Hepatocyte (in vitro differentiated cells): Measurements from ENCODE around the gene AMIGO1. TPM values are rescaled to one million over a fixed set of nuclear protein-coding genes. Genes with fewer than 3 reads are reported as not detected.

ENCODE experiments used
- DNase-seq: peaks from one replicate; pipeline ENCODE4 v3.0.0-alpha.2; 2016; ENCODE audit warnings: low spot score
- H2AFZ ChIP-seq: fragments of 200-600 bp; sonication (generic); 2 replicates; pipeline ENCODE4 v1.6.0; 2016; ENCODE audit warnings: antibody characterized with exemption, mild to moderate bottlenecking
- H3K27ac ChIP-seq: fragments of 200-600 bp; sonication (generic); 2 replicates; pipeline ENCODE4 v1.5.1; 2016; ENCODE audit warnings: mild to moderate bottlenecking
- H3K27me3 ChIP-seq: fragments of 200-600 bp; sonication (generic); 2 replicates; pipeline ENCODE4 v1.6.1; 2016
- H3K36me3 ChIP-seq: fragments of 200-600 bp; sonication (generic); replicated peaks from 2 replicates; pipeline ENCODE4 v1.5.1; 2016; ENCODE audit warnings: low read depth; ENCODE audit not compliant: insufficient read depth
- H3K4me1 ChIP-seq: fragments of 200-600 bp; sonication (generic); 2 replicates; pipeline ENCODE4 v1.5.1; 2016; ENCODE audit warnings: mild to moderate bottlenecking, moderate library complexity; ENCODE audit not compliant: insufficient read depth
- H3K4me2 ChIP-seq: fragments of 200-600 bp; sonication (generic); 2 replicates; pipeline ENCODE4 v1.6.0; 2016
- H3K4me3 ChIP-seq: fragments of 200-600 bp; sonication (generic); 2 replicates; pipeline ENCODE4 v1.5.1; 2016; ENCODE audit warnings: mild to moderate bottlenecking
- H3K79me2 ChIP-seq: fragments of 200-600 bp; sonication (generic); 2 replicates; pipeline ENCODE4 v1.6.0; 2017; ENCODE audit warnings: mild to moderate bottlenecking
- H3K9me2 ChIP-seq: fragments of 200-600 bp; sonication (generic); replicated peaks from 2 replicates; pipeline ENCODE4 v1.6.0; 2017; ENCODE audit warnings: mild to moderate bottlenecking; ENCODE audit not compliant: insufficient read depth
- H3K9me3 ChIP-seq: fragments of 200-600 bp; sonication (generic); 2 replicates; pipeline ENCODE4 v1.5.1; 2016; ENCODE audit warnings: low read depth, mild to moderate bottlenecking
- H4K20me1 ChIP-seq: fragments of 200-600 bp; sonication (generic); 2 replicates; pipeline ENCODE4 v1.6.0; 2016; ENCODE audit warnings: mild to moderate bottlenecking; ENCODE audit not compliant: insufficient read depth, poor library complexity, severe bottlenecking
- CTCF ChIP-seq: fragments of 200-600 bp; sonication (generic); IDR thresholded peaks from 2 replicates; pipeline ENCODE4 v1.5.1; 2016; ENCODE audit warnings: antibody characterized with exemption, mild to moderate bottlenecking; ENCODE audit not compliant: poor library complexity
- EZH2 ChIP-seq: fragments of 200-600 bp; sonication (generic); IDR thresholded peaks from 2 replicates; pipeline ENCODE4 v1.6.1; 2016; ENCODE audit warnings: antibody characterized with exemption, mild to moderate bottlenecking, borderline replicate concordance
- EZH2phosphoT487 ChIP-seq: fragments of 200-600 bp; sonication (generic); IDR thresholded peaks from one replicate; pipeline ENCODE4 v1.6.1; 2018; ENCODE audit warnings: antibody characterized with exemption, mild to moderate bottlenecking, low read depth, moderate library complexity; ENCODE audit not compliant: unreplicated experiment, severe bottlenecking
- WGBS: methylation state at CpG from one replicate; pipeline ENCODE4 v1.1.6; 2016; ENCODE audit warnings: low lambda C conversion rate; ENCODE audit errors: missing lambda C conversion rate; 5-methylcytosine and 5-hydroxymethylcytosine counted together
- polyA plus RNA-seq: library from polyadenylated mRNA; unstranded; fragments of >200 nt; fragmentation: Nextera tagmentation; extraction: Ambion mirVana; gene quantifications from 2 replicates; pipeline ENCODE4 v1.2.1, GENCODE V29; 2016
- total RNA-seq: library from RNA; depleted of rRNA; stranded (reverse); fragments of >200 nt; gene quantifications from 2 replicates; pipeline ENCODE4 v1.2.3, GENCODE V29; 2014

Gene AMIGO1
- total and polyA plus RNA-seq, 2 experiments from 2014 or later: 2.0 to 4.1 TPM

GRCh38 chr1:109530457-109531087, 21.0 kb upstream of the AMIGO1 start:
- no peaks in the 10 kb centered on the region for H3K9me2 ChIP-seq
- H3K4me2 ChIP-seq: no peak overlapping the region
- no peaks in the 10 kb centered on the region for H3K27me3 ChIP-seq
- WGBS: 77% methylated on average over 13 of the region's 13 CpGs
- no peaks in the 10 kb centered on the region for H3K9me3 ChIP-seq
- no peak overlapping the region for H3K27ac ChIP-seq
- TF ChIP-seq EZH2phosphoT487 (no peak), EZH2 (no peak), CTCF (no peak)
- H3K4me3 ChIP-seq: no peak overlapping the region
- H3K79me2 ChIP-seq: no peaks in the 10 kb centered on the region
- no peak overlapping the region for H2AFZ ChIP-seq
- no peaks in the 10 kb centered on the region for H4K20me1 ChIP-seq
- H3K4me1 ChIP-seq: peaks cover 4% of the 10 kb centered on the region
- no peak for DNase-seq
- H3K36me3 ChIP-seq: no peaks in the 10 kb centered on the region

- no peaks in the 10 kb centered on the region for H3K27me3 ChIP-seq
- no peak for DNase-seq
- H3K9me2 ChIP-seq: no peaks in the 10 kb centered on the region
- no peaks in the 10 kb centered on the region for H3K79me2 ChIP-seq
- WGBS: 69% methylated on average over 8 of the region's 8 CpGs
- H3K4me1 ChIP-seq: peaks cover 4% of the 10 kb centered on the region
- H3K4me3 ChIP-seq: no peak overlapping the region
- no peaks in the 10 kb centered on the region for H3K9me3 ChIP-seq
- no peak overlapping the region for H3K27ac ChIP-seq
- H3K36me3 ChIP-seq: no peaks in the 10 kb centered on the region
- H4K20me1 ChIP-seq: no peaks in the 10 kb centered on the region
- H2AFZ ChIP-seq: no peak overlapping the region
- no peak for TF ChIP-seq CTCF
- no peak for TF ChIP-seq EZH2phosphoT487
- no peak for TF ChIP-seq EZH2
- H3K4me2 ChIP-seq: no peak overlapping the region
These were observed 20.4 kb upstream of the AMIGO1 start for GRCh38 chr1:109529881-109530456.

- Histone ChIP-seq H3K27me3 (no peaks in the 10 kb centered on the region), H3K9me3 (no peaks in the 10 kb centered on the region), H2AFZ (no peak overlapping the region), H3K9me2 (no peaks in the 10 kb centered on the region), H3K27ac (no peak overlapping the region), H3K4me2 (no peak overlapping the region), H4K20me1 (no peaks in the 10 kb centered on the region), H3K36me3 (no peaks in the 10 kb centered on the region), H3K79me2 (no peaks in the 10 kb centered on the region), H3K4me3 (no peak overlapping the region), H3K4me1 (peaks cover 4% of the 10 kb centered on the region)
- DNase-seq: no peak
- no peak for TF ChIP-seq CTCF
- no peak for TF ChIP-seq EZH2
- TF ChIP-seq EZH2phosphoT487: no peak
- 93% methylated on average over 3 of the region's 3 CpGs for WGBS
These were observed 19.2 kb upstream of the AMIGO1 start for GRCh38 chr1:109528712-109529111.
